Small intestine (tissue), 7 donors: ENCODE measurements around the gene CENPM. TPM values are rescaled to one million over a fixed set of nuclear protein-coding genes. Genes with fewer than 3 reads are reported as not detected.

Experiments
- DNase-seq, 2 donors: peaks; one replicate each; pipeline versions ENCODE4 v3.0.0 to v3.0.0-alpha.2; 2013
- FAIRE-seq: peaks from 2 replicates; lab custom pipeline; 2012; peaks lifted over from hg19 to GRCh38; lab: Jason Lieb, UNC
- H3K27ac ChIP-seq, 3 donors: one replicate each; pipeline ENCODE4 v1.5.1; 2013; ENCODE audit warnings: low read length in 2 of 3, mild to moderate bottlenecking in 2 of 3, control low read depth in 1 of 3, inconsistent platforms in 1 of 3, low read depth in 1 of 3, moderate library complexity in 1 of 3
- H3K27me3 ChIP-seq, 3 donors: one replicate each; pipeline ENCODE4 v1.6.1; 2013; ENCODE audit warnings: low read length in 3 of 3, inconsistent platforms in 1 of 3; ENCODE audit not compliant: control insufficient read depth in 3 of 3, insufficient read depth in 3 of 3
- H3K36me3 ChIP-seq, 3 donors: one replicate each; pipeline ENCODE4 v1.6.1; 2013; ENCODE audit warnings: low read length in 3 of 3, inconsistent platforms in 1 of 3, low read depth in 1 of 3, mild to moderate bottlenecking in 1 of 3, moderate library complexity in 1 of 3; ENCODE audit not compliant: control insufficient read depth in 3 of 3, insufficient read depth in 2 of 3
- H3K4me1 ChIP-seq, 3 donors: one replicate each; pipeline ENCODE4 v1.6.1; 2013; ENCODE audit warnings: low read length in 2 of 3, inconsistent platforms in 1 of 3, low read depth in 1 of 3, mild to moderate bottlenecking in 1 of 3, moderate library complexity in 1 of 3; ENCODE audit not compliant: control insufficient read depth in 3 of 3, insufficient read depth in 2 of 3
- H3K4me3 ChIP-seq, 3 donors: one replicate each; pipeline ENCODE4 v1.5.1; 2013; ENCODE audit warnings: low read length in 3 of 3, control low read depth in 1 of 3, inconsistent platforms in 1 of 3, low read depth in 1 of 3, mild to moderate bottlenecking in 1 of 3, moderate library complexity in 1 of 3
- H3K9me3 ChIP-seq, 2 donors: one replicate each; pipeline ENCODE4 v1.6.1; 2013; ENCODE audit warnings: low read depth in 1 of 2, low read length in 1 of 2; ENCODE audit not compliant: control insufficient read depth in 2 of 2, insufficient read depth in 1 of 2
- WGBS, 3 donors: extraction: QIAGEN DNeasy Blood & Tissue Kit; methylation state at CpG; one replicate each; pipeline ENCODE4 v1.1.7; 2013; 5-methylcytosine and 5-hydroxymethylcytosine counted together
- polyA plus RNA-seq, 4 donors: library from polyadenylated mRNA; stranded (reverse) in 3 of 4; unstranded in 1 of 4; fragments of 200-250 nt in 3 of 4; fragments of 120-200 nt in 1 of 4; gene quantifications; one replicate each; pipeline versions ENCODE4 v1.2.1 to v1.2.3, GENCODE V29; 2013
- donor health status: healthy with polysubstance abuse.
- donor health status: control.
- donor health status: control.
- donor health status: Bipolar disorder and iron deficiency.
- donor health status: healthy.

The CENPM gene
- polyA plus RNA-seq, 4 donors = 2.2 to 42.0 (median 8.0) TPM

DNA sequence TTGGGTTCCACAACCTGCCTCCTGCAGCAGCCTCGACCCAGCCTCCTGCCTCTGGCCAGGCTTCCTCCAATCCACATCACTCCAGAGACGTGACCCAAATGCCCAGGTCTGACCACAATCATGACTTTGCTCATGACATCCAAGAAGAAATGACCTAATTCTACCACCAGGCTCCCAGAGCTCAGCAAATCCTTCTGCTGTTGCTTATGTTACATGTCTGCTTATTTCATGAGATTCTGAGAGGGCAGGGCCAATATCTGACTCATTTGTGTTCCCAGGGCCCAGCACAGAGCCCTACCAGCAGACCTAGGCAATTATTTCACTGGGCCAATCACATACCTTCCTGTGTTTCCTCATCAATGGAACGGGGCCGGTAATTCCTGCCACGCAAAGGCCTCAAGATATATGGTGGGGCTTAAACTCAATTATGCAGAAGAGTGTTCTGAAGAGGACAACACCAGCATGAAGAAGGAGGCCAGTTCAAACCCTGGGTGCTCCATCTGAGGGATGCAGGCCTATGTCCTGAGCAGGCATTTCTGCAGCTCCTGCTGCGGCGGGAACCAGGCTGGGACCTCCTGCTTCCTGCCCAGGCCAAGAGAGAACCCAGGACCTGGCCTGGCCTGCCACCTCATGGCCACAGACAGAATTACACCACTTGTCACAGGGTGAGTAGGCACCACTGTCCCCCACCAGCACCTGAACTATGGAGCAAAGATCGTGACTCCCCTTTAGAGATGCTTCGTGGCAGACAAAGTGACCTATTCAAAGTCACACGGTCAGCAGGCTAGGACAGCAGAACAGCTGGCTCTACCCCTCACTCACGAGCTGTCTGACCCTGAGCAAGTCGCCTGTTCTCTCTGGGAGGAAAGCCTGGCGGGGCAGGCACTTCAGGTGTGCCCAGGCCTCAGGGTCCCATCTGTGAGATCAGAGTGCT lies 5.9 kb downstream of the CENPM start:
- Histone ChIP-seq H3K27me3 (no peaks in the 10 kb centered on the region), H3K36me3 (peaks cover 0 to 55% (median 0%) of the 10 kb centered on the region in 3 donors), H3K4me1 (peaks cover 0 to 10% (median 0%) of the 10 kb centered on the region in 3 donors), H3K9me3 (peaks cover 0 to 4% of the 10 kb centered on the region in 2 donors), H3K27ac (peak overlapping the region; percentile 42 to 90 (median 63)), H3K4me3 (no peak overlapping the region)
- FAIRE-seq = no peak
- 44 to 50% (median 45%) methylated on average over 13 of the region's 13 CpGs for WGBS, 3 donors
- peak; percentile 82 to 86 for DNase-seq

DNA sequence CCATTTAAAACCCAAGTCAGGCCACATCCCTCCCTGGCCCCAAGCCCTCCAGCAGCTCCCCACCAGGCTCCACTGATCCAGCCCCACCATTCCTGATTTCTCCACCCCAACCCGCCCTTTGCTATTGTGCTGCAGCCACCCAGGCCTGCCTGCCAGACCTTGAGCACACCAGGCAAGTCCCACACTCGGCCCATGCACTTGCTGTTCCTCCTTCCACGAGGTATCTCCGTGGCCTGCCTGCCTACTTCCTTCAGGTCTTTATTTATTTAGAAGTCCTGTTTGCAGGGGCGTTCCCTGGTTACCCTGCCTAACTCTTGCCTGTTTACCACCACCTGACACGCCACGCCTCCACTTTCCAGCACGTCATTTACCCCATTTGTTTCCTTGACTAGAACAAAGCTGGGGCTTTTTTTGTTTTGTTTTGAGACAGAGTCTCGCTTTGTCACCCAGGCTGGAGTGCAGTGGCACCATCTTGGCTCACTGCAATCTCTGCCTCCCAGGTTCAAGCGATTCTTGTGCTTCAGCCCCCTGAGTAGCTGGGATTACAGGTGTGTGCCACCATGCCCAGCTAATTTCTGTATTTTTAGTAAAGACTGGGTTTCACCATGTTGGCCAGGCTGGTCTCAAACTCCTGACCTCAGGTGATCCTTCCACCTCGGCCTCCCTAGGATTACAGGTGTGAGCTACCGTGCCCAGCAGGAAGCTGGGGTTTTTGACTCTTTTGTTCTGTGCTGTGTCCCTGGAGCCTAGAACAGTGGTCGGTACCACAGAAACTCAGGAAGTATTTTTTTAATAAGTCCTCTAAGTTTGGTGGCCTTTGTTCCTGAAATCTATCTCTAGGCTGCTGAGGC lies 6.7 kb downstream of the CENPM start:
- Histone ChIP-seq H3K9me3 (peaks cover 0 to 4% of the 10 kb centered on the region in 2 donors), H3K36me3 (peaks cover 0 to 56% (median 0%) of the 10 kb centered on the region in 3 donors), H3K4me3 (no peak overlapping the region), H3K27ac (peak overlapping the region; percentile 42 to 90 (median 63)), H3K27me3 (no peaks in the 10 kb centered on the region), H3K4me1 (peaks cover 0 to 4% (median 0%) of the 10 kb centered on the region in 3 donors)
- 59 to 70% (median 62%) methylated on average over 13 of the region's 13 CpGs for WGBS, 3 donors
- FAIRE-seq = no peak
- DNase-seq = peak in 1 of 2 donors; percentile 80

DNA sequence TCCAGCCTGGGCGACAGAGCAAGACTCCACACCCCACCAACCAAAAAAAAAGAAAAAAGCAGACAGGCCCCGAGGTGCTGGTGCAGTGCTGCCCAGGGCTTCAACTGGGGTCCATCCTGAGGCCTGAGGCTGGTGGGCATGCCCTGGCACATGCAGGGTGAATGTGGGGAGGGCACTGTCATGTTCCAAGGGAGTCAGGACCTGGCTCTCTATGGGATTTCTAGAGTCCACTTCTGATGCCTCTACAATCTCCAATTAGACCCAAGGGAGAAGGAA lies 10.1 kb downstream of the CENPM start:
- FAIRE-seq (no peak), DNase-seq (no peak)
- peaks cover 0 to 4% (median 0%) of the 10 kb centered on the region in 3 donors for H3K4me1 ChIP-seq
- H3K4me3 ChIP-seq = no peak overlapping the region
- H3K36me3 ChIP-seq = peaks cover 0 to 55% (median 0%) of the 10 kb centered on the region in 3 donors
- peaks cover 0 to 4% of the 10 kb centered on the region in 2 donors for H3K9me3 ChIP-seq
- WGBS, 3 donors = 88 to 92% (median 91%) methylated on average over 2 of the region's 2 CpGs
- no peaks in the 10 kb centered on the region for H3K27me3 ChIP-seq
- H3K27ac ChIP-seq = peak overlapping the region in 1 of 3 donors; percentile 16

DNA sequence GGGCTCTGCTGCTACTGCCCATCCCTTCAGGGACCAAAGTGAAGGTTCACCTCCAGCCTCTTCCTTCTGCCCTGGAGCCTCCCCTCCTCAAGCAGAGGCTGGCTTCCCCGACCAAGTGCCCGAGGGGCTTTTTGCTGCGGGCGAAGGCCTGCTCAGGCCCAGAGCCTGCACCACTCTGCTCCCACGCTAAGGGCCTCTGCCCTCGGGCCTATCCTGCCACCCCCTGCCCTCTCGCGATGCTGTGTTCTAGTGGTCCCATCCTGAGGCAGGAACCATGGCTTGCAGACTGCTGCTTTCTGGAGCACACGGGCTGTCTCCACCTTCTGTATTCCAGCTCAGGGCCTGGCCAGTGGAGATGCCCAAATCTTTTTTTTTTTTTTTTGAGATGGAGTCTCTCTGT lies 11.4 kb downstream of the CENPM start:
- WGBS, 3 donors = 89 to 100% (median 94%) methylated on average over 7 to 9 of the region's 9 CpGs
- Histone ChIP-seq H3K27ac (no peak overlapping the region), H3K9me3 (peaks cover 0 to 4% of the 10 kb centered on the region in 2 donors), H3K4me1 (no peaks in the 10 kb centered on the region), H3K36me3 (peaks cover 0 to 42% (median 0%) of the 10 kb centered on the region in 3 donors), H3K27me3 (no peaks in the 10 kb centered on the region), H3K4me3 (no peak overlapping the region)
- DNase-seq (no peak), FAIRE-seq (no peak)

DNA sequence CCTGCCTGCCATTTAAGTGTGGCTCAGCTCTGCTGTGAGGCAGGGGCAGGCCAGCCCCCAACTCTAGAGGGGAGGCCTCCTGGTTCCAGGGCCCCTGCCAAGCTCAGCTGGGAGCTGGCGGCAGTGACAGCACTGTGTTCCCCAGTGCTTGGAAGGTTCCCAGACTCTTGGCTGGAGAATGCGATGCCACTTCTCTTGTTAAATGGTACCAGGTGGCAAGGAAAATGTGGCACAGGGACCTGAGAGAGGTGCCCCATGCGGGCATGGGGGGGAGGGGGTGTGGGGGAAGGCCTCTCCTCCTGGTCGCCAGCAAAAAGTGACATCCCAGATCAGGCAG lies 12.0 kb downstream of the CENPM start:
- Histone ChIP-seq H3K4me3 (no peak overlapping the region), H3K27me3 (no peaks in the 10 kb centered on the region), H3K36me3 (peaks cover 0 to 39% (median 0%) of the 10 kb centered on the region in 3 donors), H3K9me3 (peaks cover 0 to 2% of the 10 kb centered on the region in 2 donors), H3K4me1 (no peaks in the 10 kb centered on the region), H3K27ac (no peak overlapping the region)
- DNase-seq (no peak), FAIRE-seq (no peak)
- 78 to 89% (median 82%) methylated on average over 4 of the region's 4 CpGs for WGBS, 3 donors

DNA sequence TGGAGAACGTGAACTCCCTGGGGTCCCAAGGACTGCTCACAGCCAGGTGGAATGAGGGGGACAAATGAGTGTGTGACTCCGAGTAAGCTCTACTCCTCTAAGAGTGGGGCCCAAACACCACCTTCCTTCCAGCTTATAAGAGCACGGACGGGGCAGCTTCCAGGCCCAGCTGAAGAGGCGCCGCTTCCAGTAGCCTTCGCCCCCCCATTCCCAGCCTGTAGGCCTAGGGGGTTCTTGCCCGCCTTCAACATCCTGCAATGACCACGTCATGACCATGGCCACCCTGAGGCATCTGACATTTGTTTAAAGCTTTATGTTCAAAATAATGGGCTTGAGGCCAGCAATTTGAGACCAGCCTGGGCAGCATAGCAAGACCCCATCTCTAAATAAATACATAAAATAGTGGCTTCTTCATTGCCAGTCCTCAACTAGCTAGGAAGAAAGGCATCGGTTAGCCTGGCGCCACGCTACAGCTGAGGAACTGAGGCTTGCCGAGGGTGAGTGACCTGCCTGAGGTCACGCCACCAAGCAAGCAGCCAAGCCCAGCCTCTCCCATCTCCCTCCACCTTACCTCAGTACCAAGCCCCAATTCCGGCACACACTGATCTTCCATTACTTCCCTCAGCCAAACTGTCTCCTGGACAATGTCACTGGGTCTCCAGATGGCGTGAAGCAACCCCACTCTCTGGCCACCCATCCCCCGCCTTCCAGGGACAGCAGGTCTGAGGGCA lies 12.5 kb downstream of the CENPM start:
- Histone ChIP-seq H3K4me3 (no peak overlapping the region), H3K36me3 (peaks cover 0 to 35% (median 0%) of the 10 kb centered on the region in 3 donors), H3K27ac (no peak overlapping the region), H3K27me3 (no peaks in the 10 kb centered on the region), H3K9me3 (no peaks in the 10 kb centered on the region), H3K4me1 (no peaks in the 10 kb centered on the region)
- no peak for FAIRE-seq
- no peak for DNase-seq
- 92 to 95% (median 95%) methylated on average over 17 of the region's 17 CpGs for WGBS, 3 donors

DNA sequence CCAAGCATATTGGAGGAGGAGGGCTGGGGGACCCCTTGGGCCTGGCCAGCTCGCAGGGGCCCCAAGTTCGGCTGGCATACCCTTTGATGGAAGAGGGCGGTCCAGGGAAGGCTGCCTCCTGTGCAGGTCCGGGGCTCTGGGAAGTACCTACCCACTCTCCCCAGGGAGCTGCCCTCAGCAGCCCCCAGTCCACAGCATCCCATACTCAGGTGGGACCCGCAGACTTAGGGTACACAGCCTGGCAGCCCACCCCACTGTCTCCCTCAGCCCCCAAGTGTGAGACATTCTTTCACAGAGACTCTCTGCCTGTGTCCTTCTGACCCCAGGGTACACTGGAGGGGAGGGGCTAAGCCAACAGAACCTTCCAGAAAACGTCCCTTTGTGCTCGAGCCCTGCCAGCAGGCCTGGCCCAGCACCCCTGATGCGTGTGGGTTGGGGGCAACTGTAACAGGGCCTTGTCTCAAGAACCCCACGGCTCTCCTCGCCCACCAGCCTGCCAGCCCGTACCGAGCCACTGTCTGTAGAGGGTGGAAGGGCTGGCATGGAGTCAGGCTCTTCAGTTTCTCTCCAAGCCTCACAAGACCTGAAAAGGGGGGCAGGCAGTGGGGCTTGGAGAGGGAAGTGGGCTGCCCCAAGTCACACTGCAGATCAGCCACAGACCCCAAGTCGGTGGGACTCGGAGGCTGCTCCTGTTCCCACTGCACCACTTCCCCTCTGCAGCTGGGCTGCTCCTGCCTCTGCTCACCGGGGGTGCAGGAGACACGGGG lies 13.4 kb downstream of the CENPM start:
- Histone ChIP-seq H3K4me1 (no peaks in the 10 kb centered on the region), H3K27ac (no peak overlapping the region), H3K27me3 (no peaks in the 10 kb centered on the region), H3K4me3 (no peak overlapping the region), H3K9me3 (no peaks in the 10 kb centered on the region), H3K36me3 (peaks cover 0 to 27% (median 0%) of the 10 kb centered on the region in 3 donors)
- DNase-seq = no peak
- WGBS, 3 donors = 75 to 77% (median 76%) methylated on average over 14 to 16 of the region's 16 CpGs
- FAIRE-seq = no peak
